Panc1 (cell line): ENCODE results near the gene MORN1.

Experiments
- CTCF ChIP-seq: fragments of 450-650 bp; IDR thresholded peaks from 2 replicates; pipeline ENCODE4 v1.5.1; 2017; ENCODE audit warnings: mild to moderate bottlenecking
- POLR2AphosphoS5 ChIP-seq: IDR thresholded peaks from 2 replicates; pipeline ENCODE4 v1.6.1; 2012; ENCODE audit warnings: mild to moderate bottlenecking, low read depth, low read length, moderate library complexity
- SIN3A ChIP-seq: IDR thresholded peaks from 2 replicates; pipeline ENCODE4 v1.6.1; 2012; ENCODE audit warnings: low read depth, mild to moderate bottlenecking, low read length, moderate library complexity, borderline replicate concordance; ENCODE audit not compliant: insufficient read depth
- TCF7L2 ChIP-seq: IDR thresholded peaks from 2 replicates; pipeline ENCODE4 v1.6.1; 2011; ENCODE audit warnings: mild to moderate bottlenecking, low read depth, low read length, inconsistent platforms

GRCh38 chr1:2374252-2375155, 16.9 kb downstream of the MORN1 start:
- TF ChIP-seq CTCF, result no peak
- TF ChIP-seq POLR2AphosphoS5, result no peak
- TF ChIP-seq TCF7L2, result no peak
- TF ChIP-seq SIN3A, result no peak
